ENCODE results near the gene RASA4B. TPM values are rescaled to one million over a fixed set of nuclear protein-coding genes. Genes with fewer than 3 reads are reported as not detected.
"Not testable (repeated sequence)": the region's sequence is repeated elsewhere in the genome, so short reads cannot be mapped to it uniquely, and the experiment has no call there.

RASA4B gene
- total RNA-seq, 4 donors from 2014 or later = 26.5 to 30.7 (median 28.4) TPM

DNA sequence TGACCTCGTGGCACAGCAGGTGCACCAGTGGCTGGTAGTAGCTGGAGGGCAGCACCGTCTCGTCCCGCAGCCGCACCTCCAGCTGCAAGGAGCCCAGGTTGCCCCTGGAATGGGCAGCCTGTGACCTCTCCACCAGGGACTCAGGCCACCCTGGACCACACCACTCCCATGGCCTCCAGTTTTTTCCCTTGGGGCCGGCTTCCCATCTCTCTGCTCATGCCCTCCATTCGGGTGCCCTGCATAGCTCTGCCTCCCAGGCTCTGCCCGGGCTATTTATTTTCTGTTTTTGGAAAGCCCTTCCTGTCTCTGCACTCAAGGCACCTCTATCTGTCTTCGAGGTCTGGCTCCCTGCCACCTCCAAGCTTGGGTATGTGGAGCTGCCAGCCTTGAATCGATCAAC, 20.7 kb downstream of the RASA4B start:
- not testable (repeated sequence) for H3K4me1 ChIP-seq, H3K4me3 ChIP-seq, H3K27me3 ChIP-seq, H3K27ac ChIP-seq, H3K9me3 ChIP-seq, H3K36me3 ChIP-seq
- 50% methylated on average over 3 of the region's 10 CpGs for WGBS
- peak in 1 of 2 donors; percentile 27 for DNase-seq (ENCODE audit: low spot score in 2 of 2)

DNA sequence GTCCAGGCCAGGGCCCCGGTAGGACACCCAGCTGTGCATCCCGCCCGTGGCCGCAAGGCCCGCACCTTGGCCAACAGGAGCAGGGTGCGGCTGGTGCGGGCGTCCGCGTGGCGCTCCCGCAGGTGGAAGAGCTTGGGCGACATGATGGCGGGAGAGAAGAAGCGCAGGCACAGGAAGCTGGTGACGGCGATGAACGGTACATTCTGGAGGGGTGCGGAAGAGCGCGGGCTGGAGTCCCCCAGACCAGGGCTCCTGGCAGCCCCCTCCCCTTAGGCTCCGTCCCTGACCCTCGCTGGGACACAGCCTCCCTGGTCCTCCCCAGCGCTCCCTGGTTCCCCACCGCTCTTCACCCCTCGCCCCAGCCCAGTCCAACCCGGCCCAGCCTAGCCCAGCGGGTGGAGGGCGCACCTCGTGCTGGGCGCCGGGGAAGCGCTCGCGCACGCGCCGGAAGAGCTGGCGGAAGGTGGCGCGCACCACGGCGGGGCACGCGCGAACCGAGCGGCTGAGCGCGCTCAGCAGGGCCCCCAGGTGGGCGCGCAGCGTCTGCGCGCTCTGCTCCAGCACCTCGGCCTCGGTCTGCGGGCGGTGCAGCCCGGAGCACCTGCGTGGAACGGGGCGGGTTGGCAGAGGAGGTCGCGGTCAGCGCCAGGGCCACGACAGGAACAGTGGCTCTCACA, 23.0 kb downstream of the RASA4B start:
- H3K27ac ChIP-seq; H3K36me3 ChIP-seq; H3K4me1 ChIP-seq; H3K4me3 ChIP-seq; H3K9me3 ChIP-seq; H3K27me3 ChIP-seq; DNase-seq (ENCODE audit: low spot score in 2 of 2): not testable (repeated sequence)
- no CpG with 5 or more reads among the region's 67 CpGs for WGBS

DNA sequence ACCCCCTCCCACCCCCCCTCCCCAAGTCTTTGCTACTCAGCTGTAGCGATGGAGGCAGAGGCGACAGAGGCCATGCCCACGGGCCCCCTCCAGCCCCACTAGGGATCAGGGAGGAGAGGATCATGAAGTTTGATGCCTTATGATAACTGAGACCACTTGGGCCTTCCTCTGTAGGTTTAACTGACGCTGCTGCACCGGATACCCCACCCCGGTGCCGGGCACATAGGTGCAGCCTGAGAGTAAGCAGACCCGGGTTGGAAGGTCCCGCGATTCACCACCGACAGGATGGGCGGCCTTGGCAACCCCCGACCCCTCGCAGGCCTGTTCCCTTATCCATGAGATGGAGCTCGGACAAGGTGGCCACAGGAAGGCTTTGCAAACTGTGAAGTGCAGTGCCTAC, 23.6 kb downstream of the RASA4B start:
- H3K36me3 ChIP-seq; H3K27me3 ChIP-seq; DNase-seq (ENCODE audit: low spot score in 2 of 2); H3K4me1 ChIP-seq; H3K9me3 ChIP-seq; H3K27ac ChIP-seq: not testable (repeated sequence)
- peak overlapping the region; percentile 16 for H3K4me3 ChIP-seq
- WGBS = no CpG with 5 or more reads among the region's 15 CpGs

DNA sequence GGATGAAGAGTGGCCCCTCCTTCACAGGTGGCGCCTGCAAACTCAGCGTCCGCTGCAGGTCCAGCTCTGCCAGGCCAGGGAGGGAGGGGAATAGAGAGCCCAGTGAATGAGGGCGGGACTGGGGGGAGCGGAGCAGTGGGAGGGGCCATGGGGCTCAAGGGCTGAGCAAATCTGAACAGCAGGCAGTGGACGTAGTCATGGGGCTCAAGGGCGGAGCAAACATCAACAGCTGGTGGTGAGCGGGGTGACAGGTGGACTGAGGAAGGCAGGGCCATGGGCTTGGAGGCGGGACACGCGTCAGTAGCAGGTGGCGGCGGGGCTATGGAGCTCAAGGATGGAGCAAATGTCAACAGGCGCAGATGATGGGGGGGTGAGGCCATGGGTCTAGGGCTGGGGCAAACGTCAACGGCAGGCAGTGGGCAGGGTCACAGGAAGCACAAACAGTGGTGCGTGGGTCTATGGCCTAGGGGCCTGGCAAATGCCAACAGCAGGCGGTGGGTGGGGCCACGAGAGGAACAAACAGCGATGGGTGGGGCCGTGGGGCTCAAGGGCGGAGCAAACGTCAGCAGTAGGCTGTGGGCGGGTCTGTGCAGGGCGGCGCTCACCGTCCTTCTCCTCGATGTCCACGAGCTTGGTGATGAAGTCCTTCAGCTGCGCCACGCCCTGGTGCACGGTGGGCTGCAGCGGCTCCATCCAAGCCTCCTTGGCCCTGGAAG, 24.2 kb downstream of the RASA4B start:
- not testable (repeated sequence) for H3K27ac ChIP-seq, H3K9me3 ChIP-seq, H3K27me3 ChIP-seq, H3K4me1 ChIP-seq, H3K36me3 ChIP-seq, H3K4me3 ChIP-seq
- DNase-seq (ENCODE audit: low spot score in 2 of 2) = peak in 1 of 2 donors; percentile 56
- no CpG with 5 or more reads among the region's 33 CpGs for WGBS

DNA sequence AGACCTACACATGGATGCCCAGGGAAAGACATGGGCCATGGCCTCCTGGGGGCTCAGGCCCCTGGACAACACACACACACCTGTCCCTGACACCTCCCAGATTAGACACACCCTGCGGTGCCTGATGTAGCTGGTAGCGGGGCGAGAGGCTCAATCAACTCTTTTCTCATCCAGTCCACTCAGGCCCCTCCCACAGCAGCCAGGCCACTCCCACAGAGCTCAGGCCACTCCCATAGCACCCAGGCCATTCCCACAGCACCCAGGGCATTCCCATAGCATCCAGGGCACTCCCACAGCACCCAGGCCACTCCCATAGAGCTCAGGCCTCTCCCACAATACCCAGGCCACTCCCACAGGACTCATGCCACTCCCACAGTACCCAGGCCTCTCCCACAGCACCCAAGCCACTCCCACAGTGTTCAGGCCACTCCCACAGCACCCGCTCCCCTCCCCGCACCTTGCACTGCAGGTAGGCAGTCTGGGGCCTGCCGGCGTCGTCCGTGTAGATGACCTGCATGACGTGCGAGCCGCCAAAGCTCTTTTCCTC, 27.0 kb downstream of the RASA4B start:
- not testable (repeated sequence) for H3K4me1 ChIP-seq, H3K4me3 ChIP-seq, H3K27ac ChIP-seq, H3K36me3 ChIP-seq, H3K27me3 ChIP-seq, H3K9me3 ChIP-seq
- peak; percentile 65 to 70 for DNase-seq (ENCODE audit: low spot score in 2 of 2)
- WGBS = no CpG with 5 or more reads among the region's 12 CpGs

DNA sequence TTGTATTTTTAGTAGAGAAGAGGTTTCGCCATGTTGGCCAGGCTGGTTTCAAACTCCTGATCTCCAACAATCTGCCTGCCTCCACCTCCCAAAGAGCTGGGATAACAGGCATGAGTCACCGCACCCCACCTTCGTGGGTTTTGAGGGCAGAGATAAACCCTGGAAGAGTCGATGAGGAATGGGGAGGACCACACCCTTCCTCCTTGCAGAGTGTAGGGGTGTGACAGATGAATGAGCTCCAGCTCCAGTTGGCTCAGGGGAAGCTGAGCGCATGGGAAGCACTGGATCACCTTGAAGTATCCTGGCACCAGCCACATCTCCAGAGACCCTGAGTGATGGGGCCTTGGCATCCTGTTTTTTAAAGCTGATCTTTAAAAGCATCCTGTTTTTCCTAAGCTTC, 33.3 kb downstream of the RASA4B start:
- not testable (repeated sequence) for H3K27ac ChIP-seq; H3K36me3 ChIP-seq; H3K9me3 ChIP-seq; H3K4me3 ChIP-seq; DNase-seq (ENCODE audit: low spot score in 2 of 2); H3K27me3 ChIP-seq; H3K4me1 ChIP-seq
- WGBS = no CpG with 5 or more reads among the region's 5 CpGs

DNA sequence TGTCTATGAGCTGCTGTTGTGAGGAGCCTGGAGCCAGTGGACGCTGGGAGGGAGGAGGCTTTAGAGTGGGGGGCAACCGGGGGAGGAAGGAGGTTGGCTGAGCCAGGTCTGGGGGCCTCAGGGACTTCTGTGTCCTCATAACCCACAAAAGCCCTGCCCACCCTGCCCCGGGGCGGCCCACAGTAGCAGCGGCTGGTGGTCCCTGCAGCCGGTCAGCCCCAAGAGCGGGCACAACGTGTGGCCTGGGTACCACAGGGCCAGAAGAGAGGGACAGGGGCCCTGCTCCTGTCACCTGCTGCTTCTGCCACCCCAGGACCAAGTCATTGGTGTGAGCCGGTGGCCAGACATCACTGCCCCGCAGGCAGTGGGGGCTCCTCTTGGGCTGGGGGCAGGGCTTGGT, 35.6 kb downstream of the RASA4B start:
- H3K27me3 ChIP-seq; H3K4me3 ChIP-seq; H3K4me1 ChIP-seq; H3K27ac ChIP-seq; H3K9me3 ChIP-seq; H3K36me3 ChIP-seq; DNase-seq (ENCODE audit: low spot score in 2 of 2): not testable (repeated sequence)
- no CpG with 5 or more reads among the region's 10 CpGs for WGBS

DNA sequence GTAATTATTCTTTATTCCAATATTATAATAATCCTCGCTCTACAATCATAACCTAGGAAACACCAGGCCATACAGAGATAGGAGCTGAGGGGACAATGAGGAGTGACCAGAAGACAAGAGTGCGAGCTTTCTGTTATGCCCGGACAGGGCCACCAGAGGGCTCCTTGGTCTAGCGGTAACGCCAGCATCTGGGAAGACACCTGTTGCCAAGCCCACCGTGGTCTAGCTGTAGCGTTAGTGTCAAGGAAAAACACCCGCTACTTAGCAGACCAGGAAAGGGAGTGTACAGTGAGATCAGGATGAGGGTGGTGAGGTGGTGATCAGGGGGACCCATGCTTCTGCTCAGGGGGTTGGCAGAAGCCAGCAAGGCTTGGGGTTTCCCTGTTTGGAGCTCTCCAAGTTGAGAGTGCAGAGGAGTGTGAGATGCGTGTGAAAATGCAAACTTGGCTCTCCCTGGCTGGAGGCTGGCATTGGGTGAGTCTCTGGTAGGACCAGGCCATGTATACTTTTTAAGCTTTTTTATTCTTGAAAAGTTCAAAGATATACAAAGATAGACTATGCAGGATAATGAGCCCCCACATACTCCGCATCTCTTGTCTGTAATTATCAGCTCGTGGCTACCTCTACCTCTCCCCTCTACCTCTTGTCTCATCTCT, 37.5 kb downstream of the RASA4B start:
- not testable (repeated sequence) for H3K27me3 ChIP-seq, H3K4me1 ChIP-seq, H3K4me3 ChIP-seq, H3K27ac ChIP-seq, H3K36me3 ChIP-seq, H3K9me3 ChIP-seq
- TF ChIP-seq, protein P1, sequence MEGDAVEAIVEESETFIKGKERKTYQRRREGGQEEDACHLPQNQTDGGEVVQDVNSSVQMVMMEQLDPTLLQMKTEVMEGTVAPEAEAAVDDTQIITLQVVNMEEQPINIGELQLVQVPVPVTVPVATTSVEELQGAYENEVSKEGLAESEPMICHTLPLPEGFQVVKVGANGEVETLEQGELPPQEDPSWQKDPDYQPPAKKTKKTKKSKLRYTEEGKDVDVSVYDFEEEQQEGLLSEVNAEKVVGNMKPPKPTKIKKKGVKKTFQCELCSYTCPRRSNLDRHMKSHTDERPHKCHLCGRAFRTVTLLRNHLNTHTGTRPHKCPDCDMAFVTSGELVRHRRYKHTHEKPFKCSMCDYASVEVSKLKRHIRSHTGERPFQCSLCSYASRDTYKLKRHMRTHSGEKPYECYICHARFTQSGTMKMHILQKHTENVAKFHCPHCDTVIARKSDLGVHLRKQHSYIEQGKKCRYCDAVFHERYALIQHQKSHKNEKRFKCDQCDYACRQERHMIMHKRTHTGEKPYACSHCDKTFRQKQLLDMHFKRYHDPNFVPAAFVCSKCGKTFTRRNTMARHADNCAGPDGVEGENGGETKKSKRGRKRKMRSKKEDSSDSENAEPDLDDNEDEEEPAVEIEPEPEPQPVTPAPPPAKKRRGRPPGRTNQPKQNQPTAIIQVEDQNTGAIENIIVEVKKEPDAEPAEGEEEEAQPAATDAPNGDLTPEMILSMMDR (IDR thresholded peaks at IDR 0.05) = peak; percentile 42 to 49
- DNase-seq (ENCODE audit: low spot score in 2 of 2) = peak; percentile 26 to 50
- WGBS = 8% methylated on average over 9 of the region's 11 CpGs

DNA sequence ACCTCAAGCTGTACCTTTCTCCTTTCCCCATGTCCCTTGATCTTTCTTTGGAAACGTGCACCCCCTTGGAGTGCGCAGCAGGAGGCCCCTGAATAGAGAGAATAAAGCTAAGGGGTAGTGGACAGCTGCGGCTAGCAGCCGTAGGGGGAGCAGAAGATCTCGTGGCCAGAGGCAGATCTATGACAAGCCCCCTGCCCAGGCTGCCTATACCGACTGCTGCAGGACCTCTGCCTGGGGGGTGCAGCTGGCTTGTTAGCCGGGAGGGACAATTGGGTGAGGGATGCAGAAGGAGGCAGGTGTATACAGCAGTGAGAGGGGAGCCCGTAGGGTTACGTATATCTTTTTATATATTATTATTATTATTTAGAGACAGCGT, 38.4 kb downstream of the RASA4B start:
- DNase-seq (ENCODE audit: low spot score in 2 of 2); H3K36me3 ChIP-seq; H3K4me1 ChIP-seq; H3K9me3 ChIP-seq; H3K27ac ChIP-seq; H3K27me3 ChIP-seq; H3K4me3 ChIP-seq: not testable (repeated sequence)
- WGBS = no CpG with 5 or more reads among the region's 10 CpGs

Data from suprapubic skin (tissue), 4 donors.